Caco-2 (cell line): Measurements from ENCODE around the gene RAB5B. TPM values are rescaled to one million over a fixed set of nuclear protein-coding genes. Genes with fewer than 3 reads are reported as not detected.

ENCODE experiments used
- BruUV-seq: library from RNA; stranded (reverse); fragments of 400-500 nt; replicated peaks from 2 replicates; lab custom pipeline; 2021; lab: Mats Ljungman, UMichigan
- CTCF ChIA-PET: fragments of 300-600 bp; sonication (Branson Sonifier 250); formaldehyde crosslinking; loops from one replicate; lab custom pipeline; 2022; ENCODE audit warnings: antibody characterized with exemption; lab: Charles Lee
- POLR2A ChIA-PET: fragments of 300-600 bp; sonication (Branson Sonifier 250); formaldehyde crosslinking; loops from one replicate; lab custom pipeline; 2022; ENCODE audit warnings: antibody characterized with exemption; lab: Charles Lee
- DNase-seq, 2 experiments: peaks; one replicate each; pipeline versions ENCODE4 v3.0.0 to v3.0.0-alpha.2; 2020 to 2022
- H3K27me3 ChIP-seq: replicated peaks from 2 replicates; pipeline ENCODE4 v1.6.0; 2011; ENCODE audit warnings: low read length; ENCODE audit not compliant: control insufficient read depth, insufficient read depth
- H3K36me3 ChIP-seq: 2 replicates; pipeline ENCODE4 v1.5.1; 2011; ENCODE audit warnings: low read length; ENCODE audit not compliant: control insufficient read depth, insufficient read depth
- H3K4me1 ChIP-seq: fragments of 250-450 bp; sonication (Bioruptor Pico); 2 replicates; pipeline ENCODE4 v1.5.1; 2020; ENCODE audit warnings: mild to moderate bottlenecking
- H3K4me3 ChIP-seq: 2 replicates; pipeline ENCODE4 v1.5.1; 2011; ENCODE audit warnings: low read depth, mild to moderate bottlenecking, control low read depth, low read length
- H3K9me3 ChIP-seq: fragments of 250-450 bp; sonication (Bioruptor Pico); 2 replicates; pipeline ENCODE4 v1.5.1; 2020; ENCODE audit warnings: mild to moderate bottlenecking, moderate library complexity
- H3K27ac Mint-ChIP-seq: one replicate; pipeline ENCODE4 v1.8.0; 2022; ENCODE audit warnings: mixed read lengths; ENCODE audit not compliant: unreplicated experiment
- H3K27me3 Mint-ChIP-seq: one replicate; pipeline ENCODE4 v1.8.0; 2022; ENCODE audit warnings: mixed read lengths; ENCODE audit not compliant: insufficient read depth, unreplicated experiment
- H3K36me3 Mint-ChIP-seq: one replicate; pipeline ENCODE4 v1.8.0; 2022; ENCODE audit warnings: mild to moderate bottlenecking, mixed read lengths; ENCODE audit not compliant: insufficient read depth, unreplicated experiment
- H3K4me1 Mint-ChIP-seq: one replicate; pipeline ENCODE4 v1.8.0; 2022; ENCODE audit warnings: low read depth, mixed read lengths; ENCODE audit not compliant: unreplicated experiment
- H3K4me3 Mint-ChIP-seq: one replicate; pipeline ENCODE4 v1.8.0; 2022; ENCODE audit warnings: mild to moderate bottlenecking, moderate library complexity, mixed read lengths; ENCODE audit not compliant: unreplicated experiment
- H3K9me3 Mint-ChIP-seq: one replicate; pipeline ENCODE4 v1.8.0; 2022; ENCODE audit warnings: mixed read lengths; ENCODE audit not compliant: unreplicated experiment
- CTCF ChIP-seq, 2 experiments: fragments of 200-600 bp in 1 of 2; IDR thresholded peaks; 1 replicate in 1 of 2; 2 replicates in 1 of 2; pipeline versions ENCODE4 v1.5.1 to v1.8.0; 2011 to 2022; ENCODE audit warnings: antibody characterized with exemption in 1 of 2, control low read depth in 1 of 2, inconsistent platforms in 1 of 2, low read depth in 1 of 2, low read length in 1 of 2, mild to moderate bottlenecking in 1 of 2, moderate library complexity in 1 of 2; ENCODE audit not compliant: insufficient read depth in 1 of 2, severe bottlenecking in 1 of 2, unreplicated experiment in 1 of 2
- intact Hi-C: fragments of 100-400 bp; cut with micrococcal nuclease; formaldehyde crosslinking; loops from one replicate; pipeline ENCODE4 v1.10.0; 2022; ENCODE audit not compliant: unreplicated experiment
- total RNA-seq: library from RNA; stranded (reverse); gene quantifications from 2 replicates; pipeline ENCODE4 v1.2.3, GENCODE V29; 2022

Gene RAB5B
- total RNA-seq, 1 experiment from 2014 or later = 107 TPM

- POLR2A ChIA-PET = interaction anchor here (0.6 to 1.0 kb wide), 3 partner anchors 19 to 226 kb away, joined by 3 read pairs; partner anchors contain the start of gene RAB5B
- intact Hi-C loops = no loop called here
Measured at GRCh38 chr12:55955344-55955743, 18.5 kb upstream of the RAB5B start.

GRCh38 chr12:55955800-55956508 lies 17.9 kb upstream of the RAB5B start:
- POLR2A ChIA-PET = no interaction called here
- peaks cover 44% of the 10 kb centered on the region for H3K4me1 ChIP-seq
- Mint-ChIP-seq H3K4me1 (peaks cover 41% of the 10 kb centered on the region), H3K27me3 (no peaks in the 10 kb centered on the region), H3K27ac (peak overlapping the region; percentile 93), H3K4me3 (peak overlapping the region; percentile 60), H3K9me3 (no peaks in the 10 kb centered on the region), H3K36me3 (peaks cover 11% of the 10 kb centered on the region)
- H3K27me3 ChIP-seq = no peaks in the 10 kb centered on the region
- intact Hi-C loops = loop anchor here (1.0 to 2.0 kb wide), 4 partner anchors 10 to 85 kb away; partner anchors contain the start of genes CDK2, PMEL and RPS26
- peak; percentile 69 to 74 for TF ChIP-seq CTCF (IDR thresholded peaks at IDR 0.05; ENCODE audit: insufficient read depth in 1 of 2, low read depth in 1 of 2, low read length in 1 of 2, severe bottlenecking in 1 of 2, unreplicated experiment in 1 of 2)
- H3K36me3 ChIP-seq = no peaks in the 10 kb centered on the region
- DNase-seq = peak; percentile 90 to 91
- no peak overlapping the region for H3K4me3 ChIP-seq
- BruUV-seq = no TSS peak
- no peaks in the 10 kb centered on the region for H3K9me3 ChIP-seq
- CTCF ChIA-PET = interaction anchor here (0.9 to 1.8 kb wide), 4 partner anchors 16 to 29 kb away, joined by 3 to 11 read pairs (median 6); partner anchors contain the start of gene PYM1

More at GRCh38 chr12:55955344-55955743, 18.5 kb upstream of the RAB5B start:
- Histone ChIP-seq H3K4me3 (no peak overlapping the region), H3K27me3 (no peaks in the 10 kb centered on the region), H3K9me3 (no peaks in the 10 kb centered on the region), H3K4me1 (peaks cover 44% of the 10 kb centered on the region), H3K36me3 (no peaks in the 10 kb centered on the region)
- Mint-ChIP-seq H3K4me1 (peaks cover 41% of the 10 kb centered on the region), H3K36me3 (peaks cover 11% of the 10 kb centered on the region), H3K27me3 (no peaks in the 10 kb centered on the region), H3K9me3 (no peaks in the 10 kb centered on the region), H3K4me3 (no peak overlapping the region), H3K27ac (peak overlapping the region; percentile 93)
- BruUV-seq = no TSS peak
- DNase-seq = no peak
- no peak for TF ChIP-seq CTCF (IDR thresholded peaks at IDR 0.05; ENCODE audit: insufficient read depth in 1 of 2, low read depth in 1 of 2, low read length in 1 of 2, severe bottlenecking in 1 of 2, unreplicated experiment in 1 of 2)
- CTCF ChIA-PET = interaction anchor here (0.9 to 1.8 kb wide), 4 partner anchors 15 to 28 kb away, joined by 3 to 11 read pairs (median 6); partner anchors contain the start of gene PYM1

- peaks cover 11% of the 10 kb centered on the region for H3K36me3 Mint-ChIP-seq
- POLR2A ChIA-PET = no interaction called here
- no peak for TF ChIP-seq CTCF (IDR thresholded peaks at IDR 0.05; ENCODE audit: insufficient read depth in 1 of 2, low read depth in 1 of 2, low read length in 1 of 2, severe bottlenecking in 1 of 2, unreplicated experiment in 1 of 2)
- Histone ChIP-seq H3K4me3 (no peak overlapping the region), H3K36me3 (no peaks in the 10 kb centered on the region), H3K4me1 (peaks cover 44% of the 10 kb centered on the region), H3K27me3 (no peaks in the 10 kb centered on the region), H3K9me3 (no peaks in the 10 kb centered on the region)
- no peaks in the 10 kb centered on the region for H3K9me3 Mint-ChIP-seq
- DNase-seq = no peak
- peaks cover 36% of the 10 kb centered on the region for H3K4me1 Mint-ChIP-seq
- H3K4me3 Mint-ChIP-seq = no peak overlapping the region
- no peaks in the 10 kb centered on the region for H3K27me3 Mint-ChIP-seq
- H3K27ac Mint-ChIP-seq = peak overlapping the region; percentile 93
- no TSS peak for BruUV-seq
- intact Hi-C loops = loop anchor here (2.0 kb wide), 1 partner anchor 14 kb away; no protein-coding TSS in a partner anchor
- CTCF ChIA-PET = interaction anchor here (1.0 kb wide), 1 partner anchor 9 kb away, joined by 3 read pairs; the partner anchor contains the start of gene PMEL
Measured at GRCh38 chr12:55957106-55957859, 16.6 kb upstream of the RAB5B start.
